Large intestine (tissue), 3 donors: Measurements from ENCODE around the gene PARD3. TPM values are rescaled to one million over a fixed set of nuclear protein-coding genes. Genes with fewer than 3 reads are reported as not detected.
A peak's percentile ranks its signal among the peaks of the same experiment; 100 is the strongest.

ENCODE experiments used
- DNase-seq, 2 donors: peaks; one replicate each; pipeline versions ENCODE4 v3.0.0 to v3.0.0-alpha.2; 2013
- H3K27ac ChIP-seq: one replicate; pipeline ENCODE4 v1.5.1; 2013; ENCODE audit warnings: low read length
- H3K27me3 ChIP-seq: 2 replicates; pipeline ENCODE4 v1.6.1; 2013; ENCODE audit warnings: low read length; ENCODE audit not compliant: control insufficient read depth, insufficient read depth
- H3K36me3 ChIP-seq: 2 replicates; pipeline ENCODE4 v1.6.1; 2013; ENCODE audit warnings: low read length; ENCODE audit not compliant: control insufficient read depth, insufficient read depth
- H3K4me1 ChIP-seq: one replicate; pipeline ENCODE4 v1.6.1; 2013; ENCODE audit warnings: low read length; ENCODE audit not compliant: control insufficient read depth, insufficient read depth
- H3K4me3 ChIP-seq: one replicate; pipeline ENCODE4 v1.5.1; 2013; ENCODE audit warnings: low read length
- H3K9me3 ChIP-seq: one replicate; pipeline ENCODE4 v1.6.1; 2013; ENCODE audit warnings: mild to moderate bottlenecking, low read depth, low read length, moderate library complexity; ENCODE audit not compliant: control insufficient read depth
- WGBS: methylation state at CpG from one replicate; pipeline ENCODE4 v1.1.5; 2013; ENCODE audit warnings: low lambda C conversion rate; ENCODE audit not compliant: insufficient coverage; 5-methylcytosine and 5-hydroxymethylcytosine counted together
- polyA plus RNA-seq: library from polyadenylated mRNA; unstranded; fragments of 120-200 nt; gene quantifications from one replicate; pipeline ENCODE4 v1.2.1, GENCODE V29; 2013

The PARD3 gene
- polyA plus RNA-seq, 1 donor, result 25.5 TPM

- H3K27ac ChIP-seq, result no peak overlapping the region
- no peaks in the 10 kb centered on the region for H3K27me3 ChIP-seq
- H3K4me3 ChIP-seq, result no peak overlapping the region
- no CpG with 5 or more reads among the region's 3 CpGs for WGBS
- H3K9me3 ChIP-seq, result no peaks in the 10 kb centered on the region
- H3K36me3 ChIP-seq, result no peaks in the 10 kb centered on the region
- DNase-seq, result no peak
- H3K4me1 ChIP-seq, result no peaks in the 10 kb centered on the region
Observed at GRCh38 chr10:34549001-34549400, 266.1 kb downstream of the PARD3 start.

DNA sequence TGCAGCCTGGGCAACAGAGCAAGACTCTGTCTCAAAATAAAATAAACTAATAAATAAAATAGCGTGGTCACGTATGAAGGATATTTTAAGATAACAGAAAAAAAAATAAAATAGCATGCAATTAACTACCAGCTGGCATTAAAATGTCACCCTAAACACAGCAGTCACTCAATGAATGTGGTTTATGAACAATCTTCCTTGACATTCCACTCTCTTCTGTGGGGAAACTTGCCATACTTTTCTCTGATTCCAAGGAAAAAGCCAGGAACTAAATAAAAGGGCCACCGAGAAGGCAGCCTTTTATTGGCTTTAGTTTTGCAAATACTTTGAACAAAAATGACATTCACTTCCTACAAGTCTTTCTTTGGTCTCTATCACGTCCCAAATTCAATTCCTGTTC lies 266.6 kb downstream of the PARD3 start:
- no peaks in the 10 kb centered on the region for H3K4me1 ChIP-seq
- no peaks in the 10 kb centered on the region for H3K36me3 ChIP-seq
- no peaks in the 10 kb centered on the region for H3K27me3 ChIP-seq
- no peaks in the 10 kb centered on the region for H3K9me3 ChIP-seq
- WGBS, result 100% methylated on average over 2 of the region's 4 CpGs
- no peak for DNase-seq
- H3K4me3 ChIP-seq, result no peak overlapping the region
- H3K27ac ChIP-seq, result no peak overlapping the region

- WGBS, result no CpG with 5 or more reads among the region's 2 CpGs
- Histone ChIP-seq H3K9me3 (no peaks in the 10 kb centered on the region), H3K27ac (no peak overlapping the region), H3K36me3 (no peaks in the 10 kb centered on the region), H3K27me3 (no peaks in the 10 kb centered on the region), H3K4me1 (no peaks in the 10 kb centered on the region), H3K4me3 (no peak overlapping the region)
- no peak for DNase-seq
Observed at GRCh38 chr10:34547695-34548094, 267.4 kb downstream of the PARD3 start.

DNA sequence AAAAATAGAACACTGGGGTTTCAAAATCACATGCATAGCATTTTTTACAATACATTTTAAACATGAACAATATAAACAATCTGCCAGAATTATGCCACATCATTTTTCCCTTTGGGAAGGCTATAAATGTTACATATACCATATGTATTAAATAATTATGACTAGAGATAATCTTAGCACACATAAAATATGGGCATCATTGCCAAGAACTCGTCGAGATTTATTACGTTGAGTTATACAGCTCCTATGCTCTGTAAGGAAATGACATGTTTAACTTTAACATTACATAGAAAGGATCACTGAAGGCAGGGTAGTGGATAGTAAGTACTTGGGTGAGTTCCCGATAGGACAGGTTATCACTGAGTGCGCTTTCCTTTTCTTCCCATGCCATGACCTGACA lies 267.8 kb downstream of the PARD3 start:
- Histone ChIP-seq H3K27ac (no peak overlapping the region), H3K4me1 (no peaks in the 10 kb centered on the region)

GRCh38 chr10:34544400-34544799 lies 270.7 kb downstream of the PARD3 start:
- Histone ChIP-seq H3K4me1 (no peaks in the 10 kb centered on the region), H3K27me3 (no peaks in the 10 kb centered on the region), H3K9me3 (no peaks in the 10 kb centered on the region), H3K27ac (no peak overlapping the region), H3K36me3 (no peaks in the 10 kb centered on the region), H3K4me3 (no peak overlapping the region)
- no peak for DNase-seq

More for the DNA sequence above, 267.8 kb downstream of the PARD3 start:
- H3K27me3 ChIP-seq, result no peaks in the 10 kb centered on the region
- no peak overlapping the region for H3K4me3 ChIP-seq
- no CpG with 5 or more reads among the region's 5 CpGs for WGBS
- H3K9me3 ChIP-seq, result no peaks in the 10 kb centered on the region
- DNase-seq, result no peak
- no peaks in the 10 kb centered on the region for H3K36me3 ChIP-seq

GRCh38 chr10:34543716-34544115 lies 271.4 kb downstream of the PARD3 start:
- Histone ChIP-seq H3K27me3 (no peaks in the 10 kb centered on the region), H3K9me3 (no peaks in the 10 kb centered on the region), H3K4me3 (no peak overlapping the region), H3K36me3 (no peaks in the 10 kb centered on the region), H3K4me1 (no peaks in the 10 kb centered on the region), H3K27ac (no peak overlapping the region)
- no peak for DNase-seq
- 40% methylated on average over 1 of the region's 2 CpGs for WGBS

- Histone ChIP-seq H3K27ac (no peak overlapping the region), H3K4me1 (no peaks in the 10 kb centered on the region), H3K36me3 (no peaks in the 10 kb centered on the region), H3K4me3 (no peak overlapping the region), H3K9me3 (no peaks in the 10 kb centered on the region), H3K27me3 (no peaks in the 10 kb centered on the region)
- DNase-seq, result no peak
- 100% methylated on average over 1 of the region's 7 CpGs for WGBS
Observed at GRCh38 chr10:34540492-34540891, 274.6 kb downstream of the PARD3 start.

- no peaks in the 10 kb centered on the region for H3K4me1 ChIP-seq
- WGBS, result 100% methylated on average over 1 of the region's 13 CpGs
- H3K4me3 ChIP-seq, result no peak overlapping the region
- no peaks in the 10 kb centered on the region for H3K36me3 ChIP-seq
- H3K9me3 ChIP-seq, result no peaks in the 10 kb centered on the region
- peak in 1 of 2 donors; percentile 56 for DNase-seq
- H3K27me3 ChIP-seq, result no peaks in the 10 kb centered on the region
- H3K27ac ChIP-seq, result no peak overlapping the region
Observed at GRCh38 chr10:34539533-34540315, 275.4 kb downstream of the PARD3 start.

GRCh38 chr10:34538281-34538829 lies 276.7 kb downstream of the PARD3 start:
- Histone ChIP-seq H3K27me3 (no peaks in the 10 kb centered on the region), H3K9me3 (no peaks in the 10 kb centered on the region), H3K4me1 (no peaks in the 10 kb centered on the region), H3K36me3 (no peaks in the 10 kb centered on the region), H3K4me3 (no peak overlapping the region), H3K27ac (no peak overlapping the region)
- 60% methylated on average over 1 of the region's 10 CpGs for WGBS
- no peak for DNase-seq

GRCh38 chr10:34537629-34538231 lies 277.4 kb downstream of the PARD3 start:
- DNase-seq, result no peak
- Histone ChIP-seq H3K36me3 (no peaks in the 10 kb centered on the region), H3K4me1 (no peaks in the 10 kb centered on the region), H3K27ac (no peak overlapping the region), H3K27me3 (no peaks in the 10 kb centered on the region), H3K4me3 (no peak overlapping the region), H3K9me3 (no peaks in the 10 kb centered on the region)
- 91% methylated on average over 4 of the region's 6 CpGs for WGBS
